GM18508 (cell line): ENCODE results near the gene RALGPS2.

Source experiments
- ATAC-seq: cut with Tn5 transposase; IDR thresholded peaks from one replicate; pipeline ENCODE4 v1.9.1; 2021; ENCODE audit warnings: moderate number of reproducible peaks; ENCODE audit not compliant: insufficient read depth, unreplicated experiment

The RALGPS2 gene

DNA sequence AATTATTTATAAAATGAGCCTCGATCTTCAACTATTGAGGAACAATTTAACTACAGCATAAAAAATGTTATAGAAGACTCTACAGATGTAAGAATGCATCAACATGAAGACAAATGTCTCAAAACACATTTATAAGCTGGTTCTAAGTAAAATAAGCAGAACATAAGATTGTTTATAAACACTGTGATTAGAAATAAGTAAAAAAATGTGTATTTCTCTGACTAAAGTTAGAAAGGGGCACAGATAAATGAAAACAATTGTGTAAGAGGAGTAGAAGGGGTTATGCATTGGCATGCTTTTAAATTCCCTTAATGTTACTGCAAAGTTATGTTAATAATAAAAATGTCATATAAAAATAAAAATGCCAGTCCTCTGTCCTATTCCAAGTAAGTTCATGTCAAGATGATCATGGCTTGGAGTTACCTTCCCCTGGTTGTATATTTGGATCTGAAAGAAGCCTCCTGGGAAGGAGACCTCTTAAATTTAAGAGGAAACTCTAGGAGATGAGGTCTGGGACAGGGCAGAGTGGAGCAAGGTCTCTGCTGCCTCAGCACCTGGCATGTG lies 230.4 kb downstream of the RALGPS2 start:
- no peak for ATAC-seq

DNA sequence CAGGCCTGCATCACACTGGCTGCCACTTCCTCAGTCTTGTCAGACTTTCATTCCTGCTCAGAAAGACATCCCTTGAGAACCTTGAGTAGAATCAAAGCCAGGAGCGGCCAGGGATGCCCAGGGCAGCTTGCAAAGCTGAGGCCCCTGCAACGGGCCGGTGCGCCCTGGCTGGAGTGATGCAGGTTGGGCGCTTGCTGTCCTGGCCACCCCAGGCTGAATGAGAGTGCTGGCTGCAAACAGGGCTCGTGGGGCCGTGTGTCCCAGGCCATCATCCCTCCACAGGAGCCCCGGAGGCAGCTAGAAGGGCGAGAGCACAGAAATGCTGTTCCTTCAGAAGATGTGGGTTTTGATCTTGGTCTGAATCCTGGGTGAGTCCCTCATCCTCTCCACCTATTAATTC lies 233.4 kb downstream of the RALGPS2 start:
- no peak for ATAC-seq

DNA sequence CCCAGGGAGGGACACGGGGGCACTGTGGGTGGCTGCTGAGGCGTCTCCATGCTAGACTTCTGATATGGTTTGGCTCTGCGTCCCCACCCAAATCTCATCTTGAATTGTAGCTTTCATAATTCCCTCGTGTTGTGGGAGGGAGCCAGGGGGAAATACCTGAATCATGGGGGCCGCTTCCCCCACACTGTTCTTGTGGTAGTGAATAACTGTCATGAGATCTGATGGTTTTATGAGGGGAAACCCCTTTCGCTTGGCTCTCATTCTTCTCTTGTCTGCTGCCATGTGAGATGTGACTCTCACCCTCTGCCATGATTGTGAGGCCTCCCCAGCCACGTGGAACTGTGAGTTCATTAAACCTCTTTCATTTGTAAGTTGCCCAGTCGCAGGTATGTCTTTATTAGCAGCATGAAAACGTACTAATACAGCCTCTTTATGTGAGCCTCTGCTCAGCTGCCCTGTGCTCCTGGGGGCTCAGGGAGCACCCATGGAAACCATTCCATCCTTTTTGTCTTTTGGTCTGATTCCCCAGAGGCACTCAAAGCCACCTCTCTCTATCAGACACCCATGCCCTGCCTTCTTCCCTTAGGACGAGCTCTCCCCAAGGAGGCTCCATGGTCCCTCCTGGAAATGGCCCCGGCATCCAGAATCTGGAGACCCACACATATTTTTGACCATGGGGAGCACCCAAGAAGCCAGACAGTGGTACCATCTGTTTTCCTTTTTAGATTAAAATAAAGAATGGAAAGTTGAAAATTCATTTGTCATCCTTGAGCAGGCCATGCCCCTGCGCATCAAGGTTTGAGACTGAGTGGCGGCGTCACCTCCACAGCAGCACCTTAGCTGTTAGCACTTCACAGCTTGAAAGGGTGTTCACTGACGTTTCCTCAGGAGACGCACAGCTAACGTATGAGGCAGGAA lies 234.8 kb downstream of the RALGPS2 start:
- no peak for ATAC-seq

DNA sequence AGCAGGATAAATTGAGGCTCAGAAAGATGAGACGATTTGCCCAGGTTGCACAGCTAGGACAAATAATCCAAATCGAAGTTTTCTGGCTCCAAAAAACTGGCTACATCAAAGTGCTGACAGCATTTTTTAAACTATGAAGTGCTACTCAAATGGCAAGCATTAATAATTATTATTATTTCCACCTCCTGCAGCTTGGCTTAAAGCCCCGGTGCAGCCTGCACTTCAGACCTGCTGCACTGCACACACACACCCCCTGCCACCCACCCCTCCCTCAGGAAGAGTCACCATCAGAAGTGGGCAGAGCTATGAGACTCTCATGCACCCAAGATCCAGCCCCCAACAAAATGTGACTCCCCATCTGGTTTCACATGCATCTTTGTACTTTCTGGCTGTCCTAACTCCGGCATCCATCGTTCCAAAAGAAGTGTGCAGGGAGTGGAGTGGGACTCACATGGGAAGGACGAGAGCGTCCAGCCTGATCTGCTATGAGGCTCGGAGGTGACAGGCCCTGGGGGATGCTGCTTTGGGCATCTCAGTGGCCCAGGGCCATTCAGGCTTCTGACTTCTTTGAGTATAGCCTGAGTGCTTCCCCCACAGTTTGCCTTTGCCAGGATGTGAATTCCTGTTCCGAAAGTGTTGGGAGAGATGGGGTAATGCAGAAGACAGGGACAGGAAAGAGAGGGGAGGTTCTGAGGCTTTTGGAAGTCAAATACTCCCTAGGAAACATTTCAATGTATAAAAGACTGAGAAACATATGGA lies 235.6 kb downstream of the RALGPS2 start:
- ATAC-seq: no peak

DNA sequence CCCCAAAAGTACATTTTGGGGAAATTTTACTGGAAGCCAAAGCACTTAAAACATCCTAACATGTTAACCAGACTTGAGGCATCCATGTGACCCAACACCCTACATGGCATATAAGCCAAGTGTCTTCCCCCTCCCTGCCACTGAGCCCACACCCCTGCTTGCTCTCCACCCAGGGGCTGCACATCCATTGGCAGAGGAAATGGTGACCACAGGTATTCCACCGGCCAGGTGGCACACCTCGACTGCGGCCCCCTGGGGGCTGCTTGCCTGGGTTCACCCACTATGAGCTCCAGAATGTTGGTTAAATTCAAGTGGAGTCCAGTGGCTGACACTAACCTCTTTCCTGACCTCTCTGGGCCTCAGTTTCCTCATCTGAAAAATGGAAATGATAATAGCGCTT lies 236.3 kb downstream of the RALGPS2 start:
- ATAC-seq: no peak

DNA sequence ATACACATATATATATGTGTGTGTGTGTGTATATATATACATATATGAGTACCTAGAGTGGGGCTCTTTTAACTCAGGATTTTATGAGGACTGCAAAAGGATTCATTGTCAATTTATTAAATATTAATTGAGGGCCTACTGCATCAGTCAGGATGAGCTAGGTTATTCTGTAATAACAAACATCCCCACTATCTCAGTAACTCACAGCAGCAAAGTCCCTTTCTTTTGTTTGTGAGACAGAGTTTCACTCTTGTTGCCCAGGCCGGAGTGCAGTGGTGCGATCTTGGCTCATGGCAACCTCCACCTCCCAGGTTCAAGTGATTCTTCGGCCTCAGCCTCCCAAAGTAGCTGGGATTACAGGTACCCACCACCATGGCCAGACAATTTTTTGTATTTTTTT lies 236.8 kb downstream of the RALGPS2 start:
- ATAC-seq: no peak

DNA sequence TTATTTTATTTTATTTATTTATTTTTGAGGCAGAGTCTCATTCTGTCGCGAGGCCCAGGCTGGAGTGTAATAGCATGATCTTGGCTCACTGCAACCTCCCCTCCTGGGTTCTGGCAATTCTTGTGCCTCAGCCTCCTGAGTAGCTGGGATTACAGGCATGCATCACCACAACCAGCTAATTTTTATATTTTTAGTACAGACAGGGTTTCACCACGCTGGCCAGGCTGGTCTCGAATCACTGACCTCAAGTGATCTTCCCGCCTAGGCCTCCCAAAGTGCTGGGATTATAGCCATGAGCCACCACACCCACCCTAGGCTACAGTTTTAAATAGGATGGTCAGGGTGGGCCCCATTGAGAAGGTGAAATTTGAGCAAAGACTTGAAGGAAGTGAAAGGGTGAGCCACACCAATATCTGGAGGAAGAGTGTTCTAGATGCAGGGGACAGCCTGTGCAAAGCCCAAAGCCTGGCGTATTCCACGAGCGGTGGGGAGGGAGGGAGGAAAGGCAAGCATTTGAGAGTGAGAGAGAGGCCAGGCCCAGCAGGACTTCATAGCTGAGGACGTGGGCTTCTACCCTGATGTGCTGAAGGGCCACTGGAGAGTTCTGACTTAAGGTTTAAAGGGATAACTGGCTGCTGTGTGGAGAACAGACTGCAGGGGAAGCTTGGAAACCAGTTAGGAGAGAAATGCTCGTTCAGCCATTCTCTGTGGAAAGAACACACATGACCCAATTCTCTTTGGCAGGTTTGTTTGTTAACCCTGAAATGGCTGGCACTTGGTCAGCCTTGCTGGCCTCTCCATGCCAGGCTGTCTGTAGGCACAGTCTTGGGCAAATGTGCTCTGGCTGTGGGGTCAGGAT lies 238.0 kb downstream of the RALGPS2 start:
- no peak for ATAC-seq

DNA sequence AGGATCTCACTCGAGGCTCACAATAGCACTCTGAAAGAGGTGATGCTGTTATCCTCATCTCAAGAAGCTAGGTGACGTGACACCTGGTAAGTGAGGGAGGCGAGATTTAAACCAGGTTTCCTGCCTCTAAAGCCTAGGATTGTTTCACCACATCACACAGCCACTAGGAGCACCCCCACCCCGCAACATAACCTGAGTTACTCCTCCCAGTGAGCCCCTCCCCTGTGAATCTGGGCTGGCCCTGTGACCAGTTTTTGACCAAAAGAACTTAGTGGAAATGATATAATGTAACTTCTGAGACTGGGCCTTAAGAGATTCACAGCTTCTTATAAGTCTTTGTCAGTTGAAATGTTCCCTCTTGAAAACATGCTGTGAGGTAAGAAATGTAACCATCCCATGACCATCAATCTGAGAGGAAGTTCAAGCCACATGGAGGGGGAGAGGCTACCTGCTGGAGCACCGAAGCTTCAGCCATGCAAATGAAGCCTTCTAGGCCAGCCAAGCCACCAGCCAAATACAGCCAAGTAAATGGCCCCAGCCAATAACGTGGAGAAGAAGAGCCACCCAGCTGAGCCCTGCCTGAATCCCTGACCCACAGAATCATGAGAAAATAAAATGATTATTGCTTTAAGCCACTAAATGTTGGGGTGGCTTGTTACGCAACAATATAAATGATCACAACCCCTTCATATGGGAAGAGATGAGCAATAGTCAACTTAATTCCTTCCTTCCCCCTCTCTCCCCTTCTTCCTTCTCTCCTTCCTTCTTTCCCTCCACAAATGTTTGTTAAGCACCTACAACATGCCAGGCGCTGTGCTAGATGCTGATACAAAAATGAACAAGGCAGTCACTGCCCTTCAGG lies 239.7 kb downstream of the RALGPS2 start:
- ATAC-seq: no peak

DNA sequence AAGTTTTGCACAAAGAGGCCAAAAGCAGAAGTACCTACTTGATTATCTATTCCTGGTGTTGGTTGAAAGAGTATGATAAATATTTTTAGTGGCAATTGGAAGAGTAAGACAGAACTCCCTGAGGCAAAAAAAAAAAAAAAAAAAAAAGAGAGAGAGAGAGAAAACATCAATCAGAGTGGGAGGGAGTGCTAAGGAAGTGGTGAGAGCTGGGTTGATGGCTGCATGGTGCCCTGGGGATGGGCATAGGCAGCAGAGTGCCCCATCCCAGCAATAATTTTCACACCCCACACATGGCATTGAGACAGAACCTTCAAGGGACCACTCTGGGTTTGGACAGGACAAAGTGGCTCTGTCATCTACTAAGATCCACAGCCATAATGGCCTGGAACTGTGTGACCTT lies 241.3 kb downstream of the RALGPS2 start:
- no peak for ATAC-seq

DNA sequence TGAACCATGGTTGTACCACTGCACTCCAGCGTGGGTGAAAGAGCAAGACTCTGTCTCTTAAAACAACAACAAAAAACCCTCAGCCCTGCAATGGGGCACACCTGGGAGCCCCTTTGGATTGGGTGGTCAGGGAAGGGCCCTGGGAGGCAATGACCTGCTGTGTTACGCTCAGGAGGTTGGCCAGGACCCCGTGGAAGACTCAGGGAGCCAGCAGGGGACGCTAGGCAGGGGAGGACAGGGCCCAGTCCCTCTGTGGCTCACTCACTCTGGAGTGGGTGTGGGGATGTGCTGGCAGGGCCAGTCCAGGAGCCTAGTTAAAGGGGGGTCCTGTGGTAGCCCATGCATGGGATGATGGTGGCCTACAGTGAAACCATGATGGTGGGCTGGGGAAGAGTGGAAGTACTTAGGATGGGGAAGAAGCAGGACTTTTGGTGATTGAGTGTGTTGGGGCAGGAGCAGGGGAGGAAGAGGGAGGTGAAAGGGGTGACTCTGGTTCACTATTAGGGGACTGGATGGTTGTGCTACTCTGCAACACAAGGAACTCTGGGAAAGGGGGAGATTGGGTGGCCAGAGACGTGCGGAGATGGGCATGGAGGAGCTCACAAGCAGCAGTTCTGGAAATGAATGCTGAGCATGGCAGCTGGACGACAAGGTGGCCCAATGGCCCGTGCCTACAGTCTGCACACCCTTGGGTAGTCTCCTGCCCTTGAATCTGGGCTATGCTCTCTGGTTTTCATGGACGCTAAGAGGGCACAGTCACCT lies 244.4 kb downstream of the RALGPS2 start:
- no peak for ATAC-seq

DNA sequence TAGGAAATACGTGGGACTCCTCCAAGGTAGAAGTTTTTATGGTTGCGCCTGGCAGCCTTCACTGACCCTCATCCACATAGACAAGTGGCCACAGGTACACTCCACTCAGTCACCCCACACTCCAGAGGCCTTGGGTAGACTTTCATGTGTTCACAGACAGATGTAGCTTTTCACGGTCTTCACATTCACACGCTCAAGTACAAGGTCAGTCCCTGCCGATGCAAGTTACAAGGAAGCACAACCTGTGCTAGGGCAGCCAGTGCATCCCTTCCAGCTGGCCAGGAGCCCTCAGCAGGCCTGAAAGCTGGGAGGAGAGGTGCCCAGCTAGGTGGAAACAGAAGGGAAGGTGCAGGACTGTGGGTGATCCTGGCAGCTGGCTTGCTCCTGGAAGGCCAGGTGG lies 245.1 kb downstream of the RALGPS2 start:
- ATAC-seq: no peak
